Smooth muscle cell of the pulmonary artery (primary cell): ENCODE measurements around the gene GPATCH4. TPM values are rescaled to one million over a fixed set of nuclear protein-coding genes. Genes with fewer than 3 reads are reported as not detected.

Experiments
- total RNA-seq: library from RNA; depleted of rRNA; stranded (reverse); fragments of >200 nt; gene quantifications from 2 replicates; pipeline ENCODE4 v1.2.3, GENCODE V29; 2014

Gene GPATCH4
- total RNA-seq: 8.7 and 18.0 TPM in 2 replicates

DNA sequence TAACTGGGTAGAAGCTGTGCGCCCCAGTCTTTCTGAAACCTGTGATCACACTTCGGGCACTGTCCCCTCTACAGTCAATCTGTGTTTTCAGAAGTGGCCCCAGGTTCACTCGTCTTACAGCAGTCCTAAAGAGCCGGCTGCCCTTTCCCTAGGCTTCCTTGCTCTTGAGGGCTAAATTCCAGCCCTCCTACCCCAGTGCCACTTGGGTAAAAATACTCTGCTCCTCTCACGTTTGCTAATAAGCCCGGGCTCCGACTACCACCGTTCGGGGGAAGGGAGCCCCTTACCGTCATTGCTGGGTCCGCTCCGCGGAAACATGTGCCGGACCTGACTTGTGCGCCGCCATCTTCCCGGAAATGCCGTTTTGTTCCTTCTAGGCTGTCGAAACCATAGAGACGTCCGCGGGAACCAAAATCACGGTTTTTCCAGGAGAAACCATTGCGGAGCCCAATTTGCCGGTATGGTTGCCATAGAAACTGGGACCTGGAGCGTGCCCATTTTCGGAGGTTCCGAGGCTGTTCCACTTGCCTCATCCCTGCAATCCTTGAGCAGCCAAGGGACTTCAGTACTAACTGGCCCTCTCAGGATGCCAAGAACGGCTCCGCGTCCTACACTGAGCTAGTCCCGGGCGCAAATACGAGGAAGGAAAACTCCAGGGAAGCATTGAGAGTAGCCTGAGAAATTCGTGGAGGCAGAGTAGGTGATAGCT, at the start of gene GPATCH4:
TSS of gene GPATCH4 (minus strand) at position 358 of the 709 bp plus-strand sequence.

DNA sequence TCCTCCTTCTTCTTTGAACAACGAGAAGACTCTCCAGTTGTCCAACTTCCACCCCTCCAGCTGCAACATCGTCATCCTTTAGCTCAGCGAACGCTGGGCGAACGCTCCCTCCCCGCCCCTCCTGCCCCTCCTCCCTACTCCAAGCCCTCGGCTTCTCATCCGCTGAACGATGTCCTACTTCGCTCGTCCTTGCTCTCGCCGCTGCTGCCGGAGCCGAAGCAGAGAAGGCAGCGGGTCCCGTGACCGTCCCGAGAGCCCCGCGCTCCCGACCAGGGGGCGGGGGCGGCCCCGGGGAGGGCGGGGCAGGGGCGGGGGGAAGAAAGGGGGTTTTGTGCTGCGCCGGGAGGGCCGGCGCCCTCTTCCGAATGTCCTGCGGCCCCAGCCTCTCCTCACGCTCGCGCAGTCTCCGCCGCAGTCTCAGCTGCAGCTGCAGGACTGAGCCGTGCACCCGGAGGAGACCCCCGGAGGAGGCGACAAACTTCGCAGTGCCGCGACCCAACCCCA, 40.5 kb upstream of the GPATCH4 start, which contains the start of gene BCAN:
TSS of gene BCAN (plus strand) at position 357 of the 504 bp plus-strand sequence. CDS start 3,938 bp downstream, outside the sequence.

GRCh38 chr1:156618853-156619581, 17.7 kb upstream of the GPATCH4 start, which contains the start of gene HAPLN2:
Gene HAPLN2 (plus strand): TSS chr1:156619415. CDS start chr1:156623491, 4,076 bp downstream.

DNA sequence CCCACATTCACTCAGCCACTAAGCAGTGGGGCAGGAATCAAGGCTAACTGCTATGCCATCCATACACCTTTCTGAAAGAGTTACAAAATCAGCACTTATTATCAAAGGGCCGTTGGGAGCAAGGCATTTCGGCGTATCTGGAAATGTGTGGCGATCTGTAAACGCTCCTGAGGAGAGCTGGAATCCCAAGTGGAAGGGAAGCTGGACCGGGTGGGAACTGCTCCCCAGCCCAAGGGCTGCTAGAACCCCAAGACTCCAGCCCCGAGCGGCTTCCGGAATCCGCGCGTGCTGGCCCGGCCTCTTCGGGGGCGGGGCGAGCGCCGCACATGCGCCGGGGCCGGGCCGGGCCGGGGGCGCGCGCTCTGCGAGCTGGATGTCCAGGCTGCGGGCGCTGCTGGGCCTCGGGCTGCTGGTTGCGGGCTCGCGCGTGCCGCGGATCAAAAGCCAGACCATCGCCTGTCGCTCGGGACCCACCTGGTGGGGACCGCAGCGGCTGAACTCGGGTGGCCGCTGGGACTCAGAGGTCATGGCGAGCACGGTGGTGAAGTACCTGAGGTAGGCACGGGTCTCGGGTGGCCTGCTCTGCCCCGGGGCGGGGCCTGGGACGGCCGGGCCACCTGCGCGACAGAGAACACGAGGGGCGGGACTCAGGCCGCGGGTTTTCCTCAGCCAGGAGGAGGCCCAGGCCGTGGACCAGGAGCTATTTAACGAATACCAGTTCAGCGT, 9.7 kb downstream of the GPATCH4 start, which contains the start of gene NAXE:
TSS of gene NAXE (plus strand) at position 345 of the 726 bp plus-strand sequence. CDS start at position 374, 29 bp downstream.

GRCh38 chr1:156579472-156579871, 21.8 kb downstream of the GPATCH4 start, which contains the start of gene TTC24:
Gene TTC24 (plus strand): TSS chr1:156579723. CDS start chr1:156581365, 1,642 bp downstream.

DNA sequence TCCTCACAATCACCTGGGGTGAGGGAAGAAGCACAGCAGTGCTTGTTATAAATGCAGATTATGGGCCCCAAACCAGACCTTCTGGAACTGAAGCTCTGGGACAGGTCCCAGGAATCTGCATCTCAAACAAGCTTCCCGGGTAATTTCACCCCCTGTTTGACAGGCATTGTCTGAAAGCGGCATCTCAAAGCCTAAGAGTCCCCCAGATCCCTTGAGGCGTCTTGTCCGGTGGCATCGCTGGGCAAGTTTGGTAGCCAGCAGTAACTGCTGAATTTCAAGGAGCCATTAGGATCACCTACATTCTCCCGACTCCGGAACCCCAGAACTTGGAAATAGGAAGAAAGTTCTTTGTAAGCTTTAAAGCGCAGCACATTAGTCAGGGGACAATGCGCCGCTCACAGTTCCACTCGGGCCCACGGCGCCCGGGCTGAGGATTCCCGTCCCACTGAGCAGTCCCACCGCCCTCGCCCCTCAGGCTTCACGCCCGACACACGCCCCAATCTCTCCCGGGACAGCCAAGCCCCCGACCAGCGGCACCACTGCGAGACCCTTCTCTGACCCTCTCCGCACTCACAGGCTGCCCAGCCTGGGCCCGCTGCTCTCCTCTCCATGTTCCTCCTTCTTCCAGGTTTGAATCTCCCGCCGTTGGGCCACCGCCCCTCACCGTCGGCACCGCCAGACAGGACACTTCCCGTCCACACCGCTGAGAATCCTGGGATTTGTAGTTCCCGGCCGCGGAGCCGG, 29.2 kb downstream of the GPATCH4 start, which contains the start of gene IQGAP3:
TSS of gene IQGAP3 (minus strand) at position 647 of the 744 bp plus-strand sequence. CDS start at position 611, 36 bp downstream.

Other genes starting within 250 kb of the GPATCH4 start
- gene RHBG, start 232.3 kb downstream of the GPATCH4 start, total RNA-seq: not detected in 2 replicates
- gene MEF2D, start 100.7 kb downstream of the GPATCH4 start, total RNA-seq: 11.8 and 13.9 TPM in 2 replicates
- gene IQGAP3, start 28.9 kb downstream of the GPATCH4 start, total RNA-seq: 6.0 and 16.6 TPM in 2 replicates
- not detected in 2 replicates for gene TTC24, start 21.8 kb downstream of the GPATCH4 start, total RNA-seq
- gene NAXE, start 9.7 kb downstream of the GPATCH4 start, total RNA-seq: 49.4 and 59.5 TPM in 2 replicates
- not detected in 2 replicates for gene HAPLN2, start 17.9 kb upstream of the GPATCH4 start, total RNA-seq
- not detected in 2 replicates for gene BCAN, start 40.6 kb upstream of the GPATCH4 start, total RNA-seq
- gene NES, start 75.9 kb upstream of the GPATCH4 start, total RNA-seq: 43.7 and 57.4 TPM in 2 replicates
- gene CRABP2, start 104.1 kb upstream of the GPATCH4 start, total RNA-seq: 13.8 and 24.8 TPM in 2 replicates
- 12.4 and 15.2 TPM in 2 replicates for gene METTL25B, start 127.0 kb upstream of the GPATCH4 start, total RNA-seq
- 8.9 and 10.9 TPM in 2 replicates for gene ISG20L2, start 127.3 kb upstream of the GPATCH4 start, total RNA-seq
- 35.4 and 54.9 TPM in 2 replicates for gene MRPL24, start 139.6 kb upstream of the GPATCH4 start, total RNA-seq
- 125 and 164 TPM in 2 replicates for gene HDGF, start 150.2 kb upstream of the GPATCH4 start, total RNA-seq
- 15.6 and 15.8 TPM in 2 replicates for gene PRCC, start 166.1 kb upstream of the GPATCH4 start, total RNA-seq
- 0.13 TPM in 1 of 2 replicates, not detected in the other for gene SH2D2A, start 215.4 kb upstream of the GPATCH4 start, total RNA-seq